KMS-11 (cell line): ENCODE results near the gene MAP3K7.

ENCODE experiments used
- H2AFZ ChIP-seq: fragments of 200-600 bp; sonication (generic); 2 replicates; pipeline ENCODE4 v1.6.1; 2016; ENCODE audit warnings: antibody characterized with exemption, mixed run types, low read depth
- H3K27ac ChIP-seq: fragments of 200-600 bp; sonication (generic); 2 replicates; pipeline ENCODE4 v1.6.1; 2016; ENCODE audit warnings: mild to moderate bottlenecking, mixed run types
- H3K27me3 ChIP-seq: fragments of 200-600 bp; sonication (generic); 2 replicates; pipeline ENCODE4 v1.6.1; 2017; ENCODE audit warnings: mild to moderate bottlenecking, low read depth, mixed run types, moderate library complexity; ENCODE audit not compliant: insufficient read depth
- H3K36me3 ChIP-seq: fragments of 200-600 bp; sonication (generic); 2 replicates; pipeline ENCODE4 v1.6.1; 2017; ENCODE audit warnings: mild to moderate bottlenecking, mixed run types; ENCODE audit not compliant: insufficient read depth
- H3K4me1 ChIP-seq: fragments of 200-600 bp; sonication (generic); 2 replicates; pipeline ENCODE4 v1.6.1; 2016; ENCODE audit warnings: mild to moderate bottlenecking, low read depth, mixed run types; ENCODE audit not compliant: poor library complexity, severe bottlenecking
- H3K4me2 ChIP-seq: fragments of 200-600 bp; sonication (generic); 2 replicates; pipeline ENCODE4 v1.7.0; 2016; ENCODE audit warnings: mild to moderate bottlenecking, mixed run types
- H3K4me3 ChIP-seq: fragments of 200-600 bp; sonication (generic); IDR thresholded peaks from 2 replicates; pipeline ENCODE4 v1.6.1; 2017; ENCODE audit warnings: low read depth, low read length, mixed read lengths; ENCODE audit not compliant: insufficient read depth
- H3K79me2 ChIP-seq: fragments of 200-600 bp; sonication (generic); 2 replicates; pipeline ENCODE4 v1.6.1; 2016; ENCODE audit warnings: low read depth, mixed run types; ENCODE audit not compliant: insufficient read depth
- H3K9ac ChIP-seq: fragments of 200-600 bp; sonication (generic); 2 replicates; pipeline ENCODE4 v1.6.1; 2016; ENCODE audit warnings: mild to moderate bottlenecking, mixed run types
- H4K20me1 ChIP-seq: fragments of 200-600 bp; sonication (generic); 2 replicates; pipeline ENCODE4 v1.6.1; 2016; ENCODE audit warnings: mild to moderate bottlenecking, mixed run types; ENCODE audit not compliant: insufficient read depth
- CTCF ChIP-seq: fragments of 200-600 bp; sonication (generic); conservative IDR thresholded peaks from 2 replicates; pipeline ENCODE4 v1.6.1; 2017; ENCODE audit warnings: low read depth, mild to moderate bottlenecking, antibody characterized with exemption, low read length, moderate library complexity, mixed read lengths

Gene MAP3K7

GRCh38 chr6:90502381-90502780 is 84.5 kb downstream of the MAP3K7 start:
- no peaks in the 10 kb centered on the region for H4K20me1 ChIP-seq
- H3K4me3 ChIP-seq = no peak overlapping the region
- no peaks in the 10 kb centered on the region for H3K27me3 ChIP-seq
- H3K4me1 ChIP-seq = peaks cover 14% of the 10 kb centered on the region
- H3K4me2 ChIP-seq = peak overlapping the region; percentile 25; the same call in 1 of the 2 replicates
- no peak for TF ChIP-seq CTCF
- no peak overlapping the region for H3K9ac ChIP-seq
- H3K27ac ChIP-seq = no peak overlapping the region; the same call in 1 of the 2 replicates
- no peak overlapping the region for H2AFZ ChIP-seq
- no peaks in the 10 kb centered on the region for H3K36me3 ChIP-seq
- H3K79me2 ChIP-seq = no peaks in the 10 kb centered on the region

- no peak overlapping the region for H3K4me3 ChIP-seq
- H3K36me3 ChIP-seq = no peaks in the 10 kb centered on the region
- no peak overlapping the region for H3K27ac ChIP-seq
- TF ChIP-seq CTCF = no peak
- H4K20me1 ChIP-seq = no peaks in the 10 kb centered on the region
- no peak overlapping the region for H3K4me2 ChIP-seq
- H3K79me2 ChIP-seq = no peaks in the 10 kb centered on the region
- no peak overlapping the region for H2AFZ ChIP-seq
- no peaks in the 10 kb centered on the region for H3K27me3 ChIP-seq
- H3K9ac ChIP-seq = no peak overlapping the region
- H3K4me1 ChIP-seq = peaks cover 14% of the 10 kb centered on the region
These were observed 86.4 kb downstream of the MAP3K7 start for GRCh38 chr6:90500458-90500857.

GRCh38 chr6:90497411-90497810 is 89.5 kb downstream of the MAP3K7 start:
- Histone ChIP-seq H3K36me3 (no peaks in the 10 kb centered on the region), H3K79me2 (no peaks in the 10 kb centered on the region), H3K4me2 (no peak overlapping the region), H3K27me3 (no peaks in the 10 kb centered on the region), H3K27ac (no peak overlapping the region), H3K4me3 (no peak overlapping the region), H4K20me1 (no peaks in the 10 kb centered on the region), H3K9ac (no peak overlapping the region), H2AFZ (no peak overlapping the region), H3K4me1 (peaks cover 2% of the 10 kb centered on the region)
- TF ChIP-seq CTCF = no peak

GRCh38 chr6:90496258-90497016 is 90.4 kb downstream of the MAP3K7 start:
- Histone ChIP-seq H3K4me2 (no peak overlapping the region), H3K4me1 (no peaks in the 10 kb centered on the region), H3K27me3 (no peaks in the 10 kb centered on the region), H3K27ac (no peak overlapping the region), H4K20me1 (no peaks in the 10 kb centered on the region), H3K9ac (no peak overlapping the region), H2AFZ (no peak overlapping the region), H3K4me3 (no peak overlapping the region), H3K36me3 (no peaks in the 10 kb centered on the region), H3K79me2 (no peaks in the 10 kb centered on the region)
- TF ChIP-seq CTCF = no peak
